ENCODE measurements around the gene DYTN.

Gene DYTN

DNA sequence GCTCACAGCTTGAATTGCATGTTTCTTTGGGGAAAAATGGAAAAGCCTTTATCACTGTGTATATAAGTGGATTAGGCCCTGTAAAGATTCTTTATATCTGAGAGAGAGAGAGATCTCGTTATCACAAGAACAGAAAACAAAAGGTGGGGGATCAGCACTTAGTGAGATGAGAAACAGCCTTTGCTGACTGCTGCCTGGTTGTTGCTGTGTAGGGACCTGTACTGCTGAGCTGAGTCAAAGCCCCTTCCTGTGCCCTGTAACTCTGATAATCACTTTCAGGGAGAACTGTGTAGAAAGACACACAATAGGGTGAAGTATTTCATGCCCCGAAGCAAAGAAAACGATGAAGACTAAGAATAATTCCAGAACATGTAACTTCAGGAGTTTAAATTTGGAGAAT lies 106.5 kb downstream of the DYTN start:
- no peak for DNase-seq

DNA sequence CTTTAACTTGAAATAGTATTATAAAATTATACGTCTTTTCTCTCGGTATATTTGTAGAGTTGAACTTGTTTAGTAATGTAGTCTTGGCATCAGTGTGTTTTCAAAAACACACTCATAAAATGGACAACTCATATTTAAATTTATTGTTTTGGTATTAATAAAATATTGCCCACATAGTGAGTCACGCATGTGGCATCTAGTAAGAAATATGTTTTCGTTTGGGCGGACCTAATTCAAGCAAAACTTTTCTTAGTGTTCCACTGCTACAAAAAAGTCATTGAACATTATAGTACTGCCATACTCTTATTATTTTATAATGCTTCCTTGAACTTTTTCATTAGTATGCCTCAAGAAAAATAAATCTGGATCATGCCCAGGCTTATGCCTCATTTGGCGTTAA lies 107.0 kb downstream of the DYTN start:
- DNase-seq: no peak

DNA sequence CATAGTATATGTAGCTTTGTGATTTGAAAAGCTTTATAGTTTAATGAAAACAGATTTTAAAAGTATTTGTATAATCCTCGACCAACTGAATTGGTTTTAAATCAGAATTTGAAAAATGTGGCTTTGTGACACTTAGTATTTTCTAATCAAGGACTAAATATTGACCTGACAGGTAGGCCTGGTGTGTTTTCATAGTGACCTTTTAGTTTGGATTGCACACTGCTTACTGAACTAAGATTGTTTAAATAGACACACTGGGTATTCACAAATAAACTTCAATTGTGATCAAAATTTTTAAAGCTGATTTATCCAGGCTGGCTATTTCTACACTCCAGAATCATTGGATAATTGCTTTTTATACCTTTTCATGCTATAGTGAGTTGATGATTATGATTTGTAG lies 107.7 kb downstream of the DYTN start:
- no peak for DNase-seq

DNA sequence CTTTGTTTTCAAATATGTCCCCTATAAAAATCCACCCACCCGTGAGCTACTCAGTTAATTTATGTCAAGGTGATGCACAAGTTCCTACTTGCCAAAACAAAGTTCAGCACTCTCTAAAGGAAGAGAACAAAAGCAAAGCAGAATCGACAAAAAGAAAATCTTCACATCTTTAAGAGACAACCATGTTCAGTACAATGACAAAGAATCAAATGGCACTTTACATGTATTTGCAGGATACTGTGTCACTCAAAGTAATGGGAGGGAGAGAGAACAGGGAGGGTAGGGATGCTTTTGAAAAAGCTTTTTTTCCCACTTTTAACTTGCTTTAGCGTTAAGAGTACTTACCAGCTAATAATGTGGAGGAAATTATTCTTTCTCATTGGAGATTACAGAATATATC lies 115.0 kb downstream of the DYTN start:
- DNase-seq: no peak
